ENCODE data around the gene MAN1C1.

DNA sequence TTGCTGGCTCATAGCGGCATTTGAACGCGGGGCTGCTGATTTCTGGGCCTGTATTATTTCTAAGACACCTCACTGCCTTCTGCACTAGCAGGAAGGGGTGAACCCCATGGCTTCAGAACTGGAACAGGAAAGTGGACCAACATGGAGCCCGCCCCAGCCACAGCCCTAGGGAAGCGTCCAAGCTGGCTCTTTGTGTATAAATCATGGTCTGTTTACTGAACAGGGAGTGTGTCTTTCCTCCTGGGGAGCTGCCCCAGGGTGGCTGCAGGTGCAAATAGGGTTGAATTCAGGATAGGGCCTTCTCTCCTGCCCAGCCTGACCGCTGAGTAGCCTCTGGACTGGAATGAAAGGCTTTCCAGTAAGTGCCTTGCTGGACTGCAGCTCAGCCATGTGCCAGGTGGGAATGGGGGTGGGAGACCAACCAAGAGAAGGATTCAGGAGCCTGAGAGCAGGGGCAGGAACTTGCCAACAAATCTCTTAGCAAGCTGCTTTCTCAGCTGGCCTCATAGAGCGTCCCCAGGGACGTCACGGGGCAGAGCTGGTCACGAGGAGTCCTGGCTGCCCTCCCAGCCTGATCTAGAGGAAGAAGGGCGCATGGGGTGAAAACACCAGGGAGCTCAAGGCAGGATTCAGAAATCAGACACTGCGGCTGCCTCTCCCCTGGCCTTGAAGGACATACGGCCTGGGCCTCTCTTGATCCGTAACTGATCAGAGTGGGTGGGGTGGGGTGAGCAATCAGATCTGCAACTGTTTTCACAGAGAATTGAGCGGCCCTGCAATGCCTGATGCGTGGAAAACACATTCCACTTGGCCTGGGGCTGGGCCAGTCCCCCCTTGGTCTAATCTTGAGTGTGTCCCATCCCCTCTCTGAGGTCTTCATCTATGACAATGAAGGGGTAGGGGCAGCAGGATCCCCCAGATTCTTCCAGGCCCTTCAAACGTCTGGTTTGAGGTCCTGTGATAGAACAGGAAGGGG lies 126.9 kb downstream of the MAN1C1 start:
- TF ChIP-seq, protein P1, sequence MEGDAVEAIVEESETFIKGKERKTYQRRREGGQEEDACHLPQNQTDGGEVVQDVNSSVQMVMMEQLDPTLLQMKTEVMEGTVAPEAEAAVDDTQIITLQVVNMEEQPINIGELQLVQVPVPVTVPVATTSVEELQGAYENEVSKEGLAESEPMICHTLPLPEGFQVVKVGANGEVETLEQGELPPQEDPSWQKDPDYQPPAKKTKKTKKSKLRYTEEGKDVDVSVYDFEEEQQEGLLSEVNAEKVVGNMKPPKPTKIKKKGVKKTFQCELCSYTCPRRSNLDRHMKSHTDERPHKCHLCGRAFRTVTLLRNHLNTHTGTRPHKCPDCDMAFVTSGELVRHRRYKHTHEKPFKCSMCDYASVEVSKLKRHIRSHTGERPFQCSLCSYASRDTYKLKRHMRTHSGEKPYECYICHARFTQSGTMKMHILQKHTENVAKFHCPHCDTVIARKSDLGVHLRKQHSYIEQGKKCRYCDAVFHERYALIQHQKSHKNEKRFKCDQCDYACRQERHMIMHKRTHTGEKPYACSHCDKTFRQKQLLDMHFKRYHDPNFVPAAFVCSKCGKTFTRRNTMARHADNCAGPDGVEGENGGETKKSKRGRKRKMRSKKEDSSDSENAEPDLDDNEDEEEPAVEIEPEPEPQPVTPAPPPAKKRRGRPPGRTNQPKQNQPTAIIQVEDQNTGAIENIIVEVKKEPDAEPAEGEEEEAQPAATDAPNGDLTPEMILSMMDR (IDR thresholded peaks at IDR 0.05) = no peak
- TF ChIP-seq POLR2A (IDR thresholded peaks at IDR 0.05) = no peak
- TF ChIP-seq EP300 (IDR thresholded peaks at IDR 0.05) = peak; percentile 79 to 91
